Measurements from ENCODE around the gene HK1. TPM values are rescaled to one million over a fixed set of nuclear protein-coding genes. Genes with fewer than 3 reads are reported as not detected.

HK1 gene
- total and polyA plus RNA-seq, 2 of the 13 experiments (the other 11 are each of a cell fraction or from before 2014, with no cell fraction given), result 0.29 to 1.5 TPM

- no peak for TF ChIP-seq NCOA5 (CRISPR knock-in tag; IDR thresholded peaks at IDR 0.05)
- TF ChIP-seq ATF4 (CRISPR knock-in tag; IDR thresholded peaks at IDR 0.05), result 0 out of 4 replicates have a peak, but pooled peaks of 1 of the 2 experiments have one; percentile 9
- TF ChIP-seq BRCA1 (CRISPR knock-in tag; IDR thresholded peaks at IDR 0.05), result no peak
- TF ChIP-seq ZNF800 (CRISPR knock-in tag; IDR thresholded peaks at IDR 0.05), result 0 out of 2 replicates have a peak, but pooled peaks have one; percentile 44
- no peak for TF ChIP-seq GRHL1 (CRISPR knock-in tag; conservative IDR thresholded peaks at IDR 0.05)
- TF ChIP-seq MAFG (CRISPR knock-in tag; IDR thresholded peaks at IDR 0.05), result no peak
- TF ChIP-seq SP4 (CRISPR knock-in tag; IDR thresholded peaks at IDR 0.05), result peak; percentile 60; the same call in 1 of the 2 replicates
- no peak for TF ChIP-seq LCORL (IDR thresholded peaks at IDR 0.05)
- TF ChIP-seq LCORL (CRISPR knock-in tag; IDR thresholded peaks at IDR 0.05), result no peak
- no peak for TF ChIP-seq ZNF790 (CRISPR knock-in tag; IDR thresholded peaks at IDR 0.05; ENCODE audit: borderline replicate concordance)
- no peak for TF ChIP-seq ZNF225 (CRISPR knock-in tag; IDR thresholded peaks at IDR 0.05)
- peak; percentile 27 for TF ChIP-seq ZEB1 (IDR thresholded peaks at IDR 0.05; ENCODE audit: insufficient replicate concordance, low read depth)
- no peak for TF ChIP-seq LRRFIP1 (CRISPR knock-in tag; conservative IDR thresholded peaks at IDR 0.05)
- TF ChIP-seq PHF21A (CRISPR knock-in tag; IDR thresholded peaks at IDR 0.05), result peak; percentile 43; the same call in 1 of the 2 replicates
- TF ChIP-seq HCFC1 (IDR thresholded peaks at IDR 0.05; ENCODE audit: low read depth, low read length), result no peak
- no peak for TF ChIP-seq CCAR2 (optimal IDR thresholded peaks at IDR 0.05; ENCODE audit: low read depth, low read length)
- no peak for TF ChIP-seq FIP1L1 (IDR thresholded peaks at IDR 0.05; ENCODE audit: borderline replicate concordance, insufficient read depth, low read depth, low read length)
- TF ChIP-seq SNAI1 (CRISPR knock-in tag; IDR thresholded peaks at IDR 0.05; ENCODE audit: borderline replicate concordance), result 0 out of 2 replicates have a peak, but pooled peaks have one; percentile 39
- TF ChIP-seq JUN (CRISPR knock-in tag; IDR thresholded peaks at IDR 0.05), result no peak
- peak; percentile 91 for TF ChIP-seq PBX2 (CRISPR knock-in tag; IDR thresholded peaks at IDR 0.05)
- TF ChIP-seq TMF1 (CRISPR knock-in tag; IDR thresholded peaks at IDR 0.05; ENCODE audit: low read depth), result no peak
Measured at GRCh38 chr10:69451209-69451783, 173.0 kb downstream of the HK1 start, which contains the start of gene TSPAN15 (continued).

All from HepG2 (cell line).